Astrocyte (in vitro differentiated cells and primary cell): ENCODE data around the gene LTBP3.

Source experiments
- EZH2 ChIP-seq: IDR thresholded peaks from 2 replicates; pipeline ENCODE4 v1.6.1; 2012; ENCODE audit warnings: mild to moderate bottlenecking, low read length, inconsistent platforms; ENCODE audit not compliant: insufficient read depth
- TF ChIP-seq, protein P1 (sequence below): IDR thresholded peaks from 2 replicates; pipeline ENCODE4 v1.5.1; 2011; ENCODE audit warnings: low read depth, mild to moderate bottlenecking, inconsistent platforms, low read length, moderate library complexity; ENCODE audit not compliant: insufficient read depth

DNA sequence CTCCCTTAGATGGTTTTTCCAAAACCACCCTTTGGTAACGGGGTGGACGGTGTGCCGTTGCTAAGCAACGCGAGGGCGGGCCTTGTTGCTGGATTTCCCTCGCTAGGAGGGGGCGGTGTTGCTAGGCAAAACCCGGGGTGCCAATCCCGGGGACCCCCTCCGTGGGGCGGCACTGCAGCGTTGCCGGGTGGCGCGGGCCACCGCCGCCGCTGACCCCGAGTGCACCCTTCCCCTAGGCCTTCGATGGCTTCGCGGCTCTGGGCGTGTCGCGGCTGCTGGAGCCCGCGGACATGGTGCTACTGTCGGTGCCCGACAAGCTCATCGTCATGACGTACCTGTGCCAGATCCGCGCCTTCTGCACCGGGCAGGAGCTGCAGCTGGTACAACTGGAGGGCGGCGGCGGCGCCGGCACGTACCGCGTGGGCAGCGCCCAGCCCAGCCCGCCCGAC is 26.6 kb upstream of the LTBP3 start:
- TF ChIP-seq, protein P1, sequence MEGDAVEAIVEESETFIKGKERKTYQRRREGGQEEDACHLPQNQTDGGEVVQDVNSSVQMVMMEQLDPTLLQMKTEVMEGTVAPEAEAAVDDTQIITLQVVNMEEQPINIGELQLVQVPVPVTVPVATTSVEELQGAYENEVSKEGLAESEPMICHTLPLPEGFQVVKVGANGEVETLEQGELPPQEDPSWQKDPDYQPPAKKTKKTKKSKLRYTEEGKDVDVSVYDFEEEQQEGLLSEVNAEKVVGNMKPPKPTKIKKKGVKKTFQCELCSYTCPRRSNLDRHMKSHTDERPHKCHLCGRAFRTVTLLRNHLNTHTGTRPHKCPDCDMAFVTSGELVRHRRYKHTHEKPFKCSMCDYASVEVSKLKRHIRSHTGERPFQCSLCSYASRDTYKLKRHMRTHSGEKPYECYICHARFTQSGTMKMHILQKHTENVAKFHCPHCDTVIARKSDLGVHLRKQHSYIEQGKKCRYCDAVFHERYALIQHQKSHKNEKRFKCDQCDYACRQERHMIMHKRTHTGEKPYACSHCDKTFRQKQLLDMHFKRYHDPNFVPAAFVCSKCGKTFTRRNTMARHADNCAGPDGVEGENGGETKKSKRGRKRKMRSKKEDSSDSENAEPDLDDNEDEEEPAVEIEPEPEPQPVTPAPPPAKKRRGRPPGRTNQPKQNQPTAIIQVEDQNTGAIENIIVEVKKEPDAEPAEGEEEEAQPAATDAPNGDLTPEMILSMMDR = no peak
- no peak for TF ChIP-seq EZH2
